ENCODE data around the gene CPNE4.
A peak's percentile ranks its signal among the peaks of the same experiment; 100 is the strongest.

The CPNE4 gene

DNA sequence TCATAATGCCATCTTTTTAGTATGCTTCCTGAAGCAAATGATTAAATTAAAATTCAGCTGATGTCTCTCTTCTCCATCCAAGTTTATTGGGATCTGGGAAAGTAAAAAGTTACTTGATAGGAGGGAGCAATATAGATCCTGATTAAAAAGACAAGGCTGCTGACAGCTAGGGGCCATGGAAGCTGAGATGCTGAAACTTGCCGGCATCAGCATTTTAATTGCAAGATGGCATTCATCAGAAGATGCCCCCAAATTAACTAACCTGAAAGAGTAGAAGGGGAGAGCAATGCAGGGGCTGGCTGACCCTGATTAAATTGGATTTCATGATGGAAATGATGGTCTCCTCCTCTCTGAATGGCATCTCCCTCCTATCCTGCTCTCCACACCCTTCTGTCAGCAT is 31.1 kb downstream of the CPNE4 start:
- Histone ChIP-seq H3K36me3 (ENCODE audit: insufficient read depth, insufficient read length, low read length) (no peaks in the 10 kb centered on the region), H3K27me3 (ENCODE audit: insufficient read depth, insufficient read length) (no peaks in the 10 kb centered on the region), H3K4me1 (ENCODE audit: insufficient read depth, insufficient read length) (no peaks in the 10 kb centered on the region), H3K9ac (ENCODE audit: insufficient read length, low read depth) (no peak overlapping the region), H3K9me3 (ENCODE audit: insufficient read depth, low read length) (no peaks in the 10 kb centered on the region), H3K4me3 (ENCODE audit: insufficient read length, low read depth) (no peak overlapping the region)
- no peak for DNase-seq (ENCODE audit: low read depth, low spot score)
- TF ChIP-seq SUZ12 (IDR thresholded peaks at IDR 0.05; ENCODE audit: extremely low read depth, insufficient read depth, insufficient read length): no peak
- TF ChIP-seq ZNF274 (IDR thresholded peaks at IDR 0.05; ENCODE audit: low read depth, low read length): no peak
- no peak for TF ChIP-seq YY1 (IDR thresholded peaks at IDR 0.05; ENCODE audit: insufficient read depth, insufficient read length)

- no peak for DNase-seq (ENCODE audit: low read depth, low spot score)
- TF ChIP-seq ZNF274 (IDR thresholded peaks at IDR 0.05; ENCODE audit: low read depth, low read length): no peak
- TF ChIP-seq SUZ12 (IDR thresholded peaks at IDR 0.05; ENCODE audit: extremely low read depth, insufficient read depth, insufficient read length): no peak
- no peak for TF ChIP-seq YY1 (IDR thresholded peaks at IDR 0.05; ENCODE audit: insufficient read depth, insufficient read length)
- Histone ChIP-seq H3K4me1 (ENCODE audit: insufficient read depth, insufficient read length) (no peaks in the 10 kb centered on the region), H3K9me3 (ENCODE audit: insufficient read depth, low read length) (no peaks in the 10 kb centered on the region), H3K4me3 (ENCODE audit: insufficient read length, low read depth) (no peak overlapping the region), H3K36me3 (ENCODE audit: insufficient read depth, insufficient read length, low read length) (no peaks in the 10 kb centered on the region), H3K9ac (ENCODE audit: insufficient read length, low read depth) (no peak overlapping the region), H3K27me3 (ENCODE audit: insufficient read depth, insufficient read length) (no peaks in the 10 kb centered on the region)
Measured at GRCh38 chr3:132001999-132002398, 32.8 kb downstream of the CPNE4 start.

- no peak for DNase-seq (ENCODE audit: low read depth, low spot score)
- H3K4me3 ChIP-seq (ENCODE audit: insufficient read length, low read depth): no peak overlapping the region
- no peaks in the 10 kb centered on the region for H3K36me3 ChIP-seq (ENCODE audit: insufficient read depth, insufficient read length, low read length)
- H3K27me3 ChIP-seq (ENCODE audit: insufficient read depth, insufficient read length): no peaks in the 10 kb centered on the region
- no peak overlapping the region for H3K9ac ChIP-seq (ENCODE audit: insufficient read length, low read depth)
- no peaks in the 10 kb centered on the region for H3K9me3 ChIP-seq (ENCODE audit: insufficient read depth, low read length)
- no peak for TF ChIP-seq YY1 (IDR thresholded peaks at IDR 0.05; ENCODE audit: insufficient read depth, insufficient read length)
- no peak for TF ChIP-seq SUZ12 (IDR thresholded peaks at IDR 0.05; ENCODE audit: extremely low read depth, insufficient read depth, insufficient read length)
- TF ChIP-seq ZNF274 (IDR thresholded peaks at IDR 0.05; ENCODE audit: low read depth, low read length): no peak
- no peaks in the 10 kb centered on the region for H3K4me1 ChIP-seq (ENCODE audit: insufficient read depth, insufficient read length)
Measured at GRCh38 chr3:132001036-132001435, 33.8 kb downstream of the CPNE4 start.

DNA sequence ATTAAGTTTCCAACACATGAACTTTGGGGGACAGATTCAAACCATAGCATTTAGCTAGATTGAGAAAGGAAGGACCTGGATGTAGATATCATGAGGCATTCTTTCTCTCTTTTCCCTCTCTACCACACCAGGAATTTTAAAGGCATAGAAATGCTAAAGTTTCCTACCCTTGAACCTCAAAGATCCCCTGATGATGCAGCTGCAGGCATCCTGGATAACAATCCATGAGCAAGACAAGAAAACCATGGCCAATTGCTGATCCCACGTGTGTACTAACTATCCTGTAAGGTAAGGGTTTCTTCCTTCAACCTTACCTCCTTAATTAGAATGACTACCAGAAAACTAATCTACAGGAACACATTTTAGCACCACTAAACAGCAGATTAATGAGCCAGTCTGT is 36.8 kb downstream of the CPNE4 start:
- peak; percentile 13 for DNase-seq (ENCODE audit: low read depth, low spot score)
- H3K4me1 ChIP-seq (ENCODE audit: insufficient read depth, insufficient read length): no peaks in the 10 kb centered on the region
- TF ChIP-seq YY1 (IDR thresholded peaks at IDR 0.05; ENCODE audit: insufficient read depth, insufficient read length): no peak
- no peak for TF ChIP-seq ZNF274 (IDR thresholded peaks at IDR 0.05; ENCODE audit: low read depth, low read length)
- TF ChIP-seq SUZ12 (IDR thresholded peaks at IDR 0.05; ENCODE audit: extremely low read depth, insufficient read depth, insufficient read length): no peak
- no peak overlapping the region for H3K4me3 ChIP-seq (ENCODE audit: insufficient read length, low read depth)
- H3K9me3 ChIP-seq (ENCODE audit: insufficient read depth, low read length): no peaks in the 10 kb centered on the region
- no peak overlapping the region for H3K9ac ChIP-seq (ENCODE audit: insufficient read length, low read depth)
- no peaks in the 10 kb centered on the region for H3K27me3 ChIP-seq (ENCODE audit: insufficient read depth, insufficient read length)
- no peaks in the 10 kb centered on the region for H3K36me3 ChIP-seq (ENCODE audit: insufficient read depth, insufficient read length, low read length)

DNA sequence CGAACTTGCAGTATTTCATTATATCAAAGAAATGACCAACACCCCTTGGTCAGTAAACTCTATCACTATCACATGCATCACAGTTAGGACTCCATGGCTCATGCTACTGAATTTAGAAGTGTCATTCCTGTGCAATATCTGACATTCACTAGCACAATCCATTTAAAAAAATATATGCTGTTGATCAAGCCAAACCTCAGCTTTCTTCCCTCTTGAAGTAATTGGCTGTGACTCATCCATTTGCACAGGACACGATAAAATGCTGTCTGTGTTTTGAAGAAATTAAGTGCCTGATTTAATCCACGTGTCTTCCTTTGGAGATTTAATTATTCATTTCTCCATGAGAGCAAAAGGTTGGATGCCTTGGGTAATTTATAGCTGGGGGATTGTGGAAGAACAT is 38.9 kb downstream of the CPNE4 start:
- no peak for TF ChIP-seq ZNF274 (IDR thresholded peaks at IDR 0.05; ENCODE audit: low read depth, low read length)
- TF ChIP-seq SUZ12 (IDR thresholded peaks at IDR 0.05; ENCODE audit: extremely low read depth, insufficient read depth, insufficient read length): no peak
- no peak for TF ChIP-seq YY1 (IDR thresholded peaks at IDR 0.05; ENCODE audit: insufficient read depth, insufficient read length)
- Histone ChIP-seq H3K27me3 (ENCODE audit: insufficient read depth, insufficient read length) (no peaks in the 10 kb centered on the region), H3K9me3 (ENCODE audit: insufficient read depth, low read length) (no peaks in the 10 kb centered on the region; the same call in 1 of the 2 replicates), H3K4me3 (ENCODE audit: insufficient read length, low read depth) (no peak overlapping the region), H3K4me1 (ENCODE audit: insufficient read depth, insufficient read length) (no peaks in the 10 kb centered on the region), H3K9ac (ENCODE audit: insufficient read length, low read depth) (no peak overlapping the region), H3K36me3 (ENCODE audit: insufficient read depth, insufficient read length, low read length) (no peaks in the 10 kb centered on the region)
- DNase-seq (ENCODE audit: low read depth, low spot score): no peak

GRCh38 chr3:131989318-131989717 is 45.5 kb downstream of the CPNE4 start:
- no peak for DNase-seq (ENCODE audit: low read depth, low spot score)
- Histone ChIP-seq H3K36me3 (ENCODE audit: insufficient read depth, insufficient read length, low read length) (no peaks in the 10 kb centered on the region), H3K4me3 (ENCODE audit: insufficient read length, low read depth) (no peak overlapping the region), H3K9ac (ENCODE audit: insufficient read length, low read depth) (no peak overlapping the region), H3K4me1 (ENCODE audit: insufficient read depth, insufficient read length) (no peaks in the 10 kb centered on the region), H3K27me3 (ENCODE audit: insufficient read depth, insufficient read length) (no peaks in the 10 kb centered on the region), H3K9me3 (ENCODE audit: insufficient read depth, low read length) (no peaks in the 10 kb centered on the region; the same call in 1 of the 2 replicates)
- no peak for TF ChIP-seq SUZ12 (IDR thresholded peaks at IDR 0.05; ENCODE audit: extremely low read depth, insufficient read depth, insufficient read length)
- no peak for TF ChIP-seq ZNF274 (IDR thresholded peaks at IDR 0.05; ENCODE audit: low read depth, low read length)
- TF ChIP-seq YY1 (IDR thresholded peaks at IDR 0.05; ENCODE audit: insufficient read depth, insufficient read length): no peak

- H3K27me3 ChIP-seq (ENCODE audit: insufficient read depth, insufficient read length): no peaks in the 10 kb centered on the region
- no peaks in the 10 kb centered on the region; the same call in 1 of the 2 replicates for H3K9me3 ChIP-seq (ENCODE audit: insufficient read depth, low read length)
- TF ChIP-seq ZNF274 (IDR thresholded peaks at IDR 0.05; ENCODE audit: low read depth, low read length) (no peak), YY1 (IDR thresholded peaks at IDR 0.05; ENCODE audit: insufficient read depth, insufficient read length) (no peak), SUZ12 (IDR thresholded peaks at IDR 0.05; ENCODE audit: extremely low read depth, insufficient read depth, insufficient read length) (no peak)
- DNase-seq (ENCODE audit: low read depth, low spot score): no peak
- H3K36me3 ChIP-seq (ENCODE audit: insufficient read depth, insufficient read length, low read length): no peaks in the 10 kb centered on the region
- no peak overlapping the region for H3K9ac ChIP-seq (ENCODE audit: insufficient read length, low read depth)
- H3K4me1 ChIP-seq (ENCODE audit: insufficient read depth, insufficient read length): no peaks in the 10 kb centered on the region
- H3K4me3 ChIP-seq (ENCODE audit: insufficient read length, low read depth): no peak overlapping the region
Measured at GRCh38 chr3:131988209-131988608, 46.6 kb downstream of the CPNE4 start.
